Endothelial cell of umbilical vein (primary cell): ENCODE results near the gene GALNT13. TPM values are rescaled to one million over a fixed set of nuclear protein-coding genes. Genes with fewer than 3 reads are reported as not detected.

ENCODE experiments used
- BruUV-seq: library from RNA; stranded (reverse); fragments of 400-500 nt; replicated peaks from 2 replicates; lab custom pipeline; 2021; lab: Mats Ljungman, UMichigan
- CTCF ChIA-PET: fragments of 300-600, 350-600 bp; sonication (Branson Sonifier 250); formaldehyde crosslinking; loops from one replicate; lab custom pipeline; 2021; ENCODE audit warnings: antibody characterized with exemption, inconsistent platforms; lab: Charles Lee
- POLR2A ChIA-PET: fragments of 300-600, 350-600 bp; sonication (Branson Sonifier 250); formaldehyde crosslinking; loops from one replicate; lab custom pipeline; 2021; ENCODE audit warnings: antibody characterized with exemption, inconsistent platforms; lab: Charles Lee
- DNase-seq: peaks from one replicate; pipeline ENCODE4 v3.0.0-alpha.2; 2011; ENCODE audit warnings: low read depth, low spot score
- FAIRE-seq: peaks from 2 replicates; lab custom pipeline; 2011; peaks lifted over from hg19 to GRCh38; lab: Jason Lieb, UNC
- H2AFZ ChIP-seq: 2 replicates; pipeline ENCODE4 v1.6.0; 2012; ENCODE audit warnings: low read depth, low read length, control low read depth, inconsistent platforms
- H3K27ac ChIP-seq: 2 replicates; pipeline ENCODE4 v1.5.1; 2011; ENCODE audit warnings: low read depth, mild to moderate bottlenecking, control low read depth, low read length, moderate library complexity; ENCODE audit not compliant: insufficient read depth
- H3K27me3 ChIP-seq, 2 experiments: 2 replicates each; pipeline versions ENCODE4 v1.6.0 to v1.6.1; 2011; ENCODE audit warnings: low read length in 2 of 2, mixed read lengths in 1 of 2; ENCODE audit not compliant: control insufficient read depth in 2 of 2, insufficient read depth in 2 of 2
- H3K36me3 ChIP-seq, 2 experiments: 2 replicates in 1 of 2; 3 replicates in 1 of 2; pipeline ENCODE4 v1.5.1; 2011; ENCODE audit warnings: low read length in 2 of 2, mild to moderate bottlenecking in 1 of 2, moderate library complexity in 1 of 2; ENCODE audit not compliant: control insufficient read depth in 2 of 2, insufficient read depth in 2 of 2; ENCODE audit errors: extremely low read depth in 1 of 2
- H3K4me1 ChIP-seq: 3 replicates; pipeline ENCODE4 v1.5.1; 2011; ENCODE audit warnings: mild to moderate bottlenecking, low read length; ENCODE audit not compliant: control insufficient read depth, insufficient read depth; ENCODE audit errors: extremely low read depth
- H3K4me2 ChIP-seq: 2 replicates; pipeline ENCODE4 v1.6.1; 2011; ENCODE audit warnings: low read length, control low read depth, mixed read lengths; ENCODE audit not compliant: insufficient read depth
- H3K4me3 ChIP-seq, 3 experiments: fragments of 200-600 bp in 1 of 3; sonication (generic), shearing (Covaris generic) in 1 of 3; replicated peaks in 1 of 3; 2 replicates each; pipeline ENCODE4 v1.5.1; 2011 to 2016; ENCODE audit warnings: control low read depth in 3 of 3, low read length in 3 of 3, mild to moderate bottlenecking in 2 of 3, inconsistent platforms in 1 of 3, low read depth in 1 of 3, moderate library complexity in 1 of 3; ENCODE audit not compliant: insufficient read depth in 1 of 3
- H3K79me2 ChIP-seq: 2 replicates; pipeline ENCODE4 v1.6.0; 2012; ENCODE audit warnings: low read length, inconsistent platforms; ENCODE audit not compliant: control insufficient read depth, insufficient read depth
- H3K9ac ChIP-seq: replicated peaks from 2 replicates; pipeline ENCODE3; 2011; ENCODE audit warnings: low read length, control low read depth; ENCODE audit not compliant: insufficient read depth; ENCODE audit errors: extremely low read depth
- H3K9me1 ChIP-seq: replicated peaks from 3 replicates; pipeline ENCODE4 v1.6.0; 2011; ENCODE audit warnings: mild to moderate bottlenecking, low read length; ENCODE audit not compliant: control insufficient read depth, insufficient read depth; ENCODE audit errors: extremely low read depth
- H3K9me3 ChIP-seq: replicated peaks from 2 replicates; pipeline ENCODE4 v1.5.1; 2012; ENCODE audit warnings: low read length, inconsistent platforms; ENCODE audit not compliant: control insufficient read depth, insufficient read depth
- H4K20me1 ChIP-seq: replicated peaks from 2 replicates; pipeline ENCODE3; 2011; ENCODE audit warnings: mild to moderate bottlenecking, low read length; ENCODE audit not compliant: control insufficient read depth, insufficient read depth; ENCODE audit errors: extremely low read depth
- CTCF ChIP-seq, 2 donors: IDR thresholded peaks; 1 replicate in 1 of 2; 2 replicates in 1 of 2; pipeline ENCODE4 v1.5.1; 2011; ENCODE audit warnings: low read length in 2 of 2, mild to moderate bottlenecking in 2 of 2, moderate library complexity in 2 of 2, control low read depth in 1 of 2, inconsistent platforms in 1 of 2, low read depth in 1 of 2; ENCODE audit not compliant: insufficient read depth in 1 of 2; ENCODE audit errors: extremely low read depth in 1 of 2
- EZH2 ChIP-seq: IDR thresholded peaks from 2 replicates; pipeline ENCODE4 v1.6.1; 2012; ENCODE audit warnings: borderline replicate concordance, low read depth, mild to moderate bottlenecking, moderate library complexity, low read length, inconsistent platforms; ENCODE audit not compliant: severe bottlenecking
- FOS ChIP-seq: IDR thresholded peaks from 2 replicates; pipeline ENCODE4 v1.6.1; 2011; ENCODE audit warnings: mild to moderate bottlenecking, low read length, moderate library complexity, borderline replicate concordance; ENCODE audit not compliant: insufficient read depth
- GATA2 ChIP-seq: IDR thresholded peaks from 2 replicates; pipeline ENCODE4 v1.7.0; 2011; ENCODE audit warnings: low read depth, mild to moderate bottlenecking, moderate library complexity, mixed read lengths, low read length; ENCODE audit not compliant: insufficient read length, insufficient read depth
- JUN ChIP-seq: IDR thresholded peaks from 2 replicates; pipeline ENCODE4 v1.6.1; 2011; ENCODE audit warnings: borderline replicate concordance, low read depth; ENCODE audit not compliant: insufficient read length, insufficient read depth
- MAX ChIP-seq: IDR thresholded peaks from 2 replicates; pipeline ENCODE4 v1.6.1; 2011; ENCODE audit not compliant: insufficient read depth, insufficient read length
- MYC ChIP-seq: IDR thresholded peaks from one replicate; pipeline ENCODE4 v1.6.1; 2011; ENCODE audit warnings: mild to moderate bottlenecking, low read depth, low read length
- POLR2A ChIP-seq: IDR thresholded peaks from 2 replicates; pipeline ENCODE4 v1.6.1; 2012; ENCODE audit warnings: low read depth, mild to moderate bottlenecking, control low read depth, low read length
- POLR2AphosphoS5 ChIP-seq: IDR thresholded peaks from 2 replicates; pipeline ENCODE4 v1.6.1; 2012; ENCODE audit warnings: low read depth, mild to moderate bottlenecking, control low read depth, low read length, moderate library complexity; ENCODE audit not compliant: insufficient read depth
- dilution Hi-C: fragments of 300-500 bp; cut with MboI; formaldehyde crosslinking; loops from one replicate; pipeline ENCODE4 v1.15.0; 2019; ENCODE audit warnings: low sequenced_read_pairs; ENCODE audit not compliant: extremely low pct_ligation_motif_present
- intact Hi-C: fragments of 100-400 bp; cut with micrococcal nuclease; formaldehyde crosslinking; loops from one replicate; pipeline ENCODE4 v1.10.0; 2022
- polyA plus RNA-seq, 4 experiments: library from polyadenylated mRNA; depleted of rRNA in 3 of 4; stranded (reverse) in 3 of 4; unstranded in 1 of 4; fragments of >200 nt; gene quantifications; 2 replicates each; pipeline versions ENCODE4 v1.2.1 to v1.2.3, GENCODE V29; 2011 to 2012; ENCODE audit warnings: missing spikeins in 1 of 4
- total RNA-seq: library from RNA; stranded (reverse); gene quantifications from 2 replicates; pipeline ENCODE4 v1.2.3, GENCODE V29; 2021

The GALNT13 gene
- total and polyA plus RNA-seq, 2 donors (not counting 3 experiments of a cell fraction or from before 2014, with no cell fraction given) = 0.06 TPM; not detected in 1

- H3K9ac ChIP-seq = no peak overlapping the region
- H3K9me1 ChIP-seq = no peaks in the 10 kb centered on the region
- FAIRE-seq (no peak), DNase-seq (no peak)
- no peaks in the 10 kb centered on the region for H3K27me3 ChIP-seq
- H2AFZ ChIP-seq = no peak overlapping the region
- no peaks in the 10 kb centered on the region for H3K79me2 ChIP-seq
- POLR2A ChIA-PET = no interaction called here
- no peak overlapping the region for H3K4me2 ChIP-seq
- H4K20me1 ChIP-seq = no peaks in the 10 kb centered on the region
- no peak overlapping the region for H3K4me3 ChIP-seq
- CTCF ChIA-PET = no interaction called here
- dilution Hi-C loops (no loop called here), intact Hi-C loops (no loop called here)
- no peaks in the 10 kb centered on the region for H3K4me1 ChIP-seq
- no TSS peak for BruUV-seq
- TF ChIP-seq FOS = no peak
- no peak for TF ChIP-seq CTCF (IDR thresholded peaks at IDR 0.05; ENCODE audit: extremely low read depth in 1 of 2, insufficient read depth in 1 of 2, low read depth in 1 of 2, low read length in 2 of 2)
- no peak for TF ChIP-seq MAX
- TF ChIP-seq POLR2A = no peak
- TF ChIP-seq POLR2AphosphoS5 = no peak
- TF ChIP-seq GATA2 = no peak
- TF ChIP-seq EZH2 = no peak
- TF ChIP-seq JUN = no peak
- no peak for TF ChIP-seq MYC
- H3K36me3 ChIP-seq = no peaks in the 10 kb centered on the region
- H3K27ac ChIP-seq = no peak overlapping the region
- H3K9me3 ChIP-seq = no peaks in the 10 kb centered on the region
These were observed 366.5 kb downstream of the GALNT13 start for GRCh38 chr2:154238252-154238651.
